Right renal cortex interstitium (tissue), 3 donors: Measurements from ENCODE around the gene INO80. TPM values are rescaled to one million over a fixed set of nuclear protein-coding genes. Genes with fewer than 3 reads are reported as not detected.

Experiments
- DNase-seq, 3 donors: peaks; one replicate each; pipeline ENCODE4 v3.0.0-alpha.2; 2013; ENCODE audit warnings: low read depth in 3 of 3, low spot score in 2 of 3
- polyA plus RNA-seq, 3 donors: library from polyadenylated mRNA; unstranded; fragments of 120-200 nt; gene quantifications; one replicate each; pipeline ENCODE4 v1.2.1, GENCODE V29; 2013; ENCODE audit not compliant: insufficient read length in 3 of 3

Gene INO80
- polyA plus RNA-seq, 3 donors = 23.4 to 25.8 (median 23.5) TPM

DNA sequence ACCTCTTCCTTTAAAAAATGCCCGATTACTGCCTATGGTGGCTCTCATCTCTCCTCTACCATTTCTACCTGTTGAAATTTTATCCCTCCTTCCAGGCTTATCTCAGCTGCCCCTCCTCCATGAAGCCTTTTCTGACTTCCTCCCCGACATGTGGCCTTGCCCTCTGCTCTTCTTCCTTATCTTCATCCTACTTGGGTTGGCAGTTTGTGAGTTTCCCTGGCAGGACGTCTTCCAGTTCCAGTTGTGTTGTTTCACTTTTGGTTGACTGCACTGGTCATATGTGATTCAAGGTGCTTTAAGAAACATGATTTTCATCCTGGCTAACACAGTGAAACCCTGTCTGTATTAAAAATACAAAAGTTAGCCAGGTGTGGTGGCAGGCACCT is 182.6 kb downstream of the INO80 start:
- no peak for DNase-seq

DNA sequence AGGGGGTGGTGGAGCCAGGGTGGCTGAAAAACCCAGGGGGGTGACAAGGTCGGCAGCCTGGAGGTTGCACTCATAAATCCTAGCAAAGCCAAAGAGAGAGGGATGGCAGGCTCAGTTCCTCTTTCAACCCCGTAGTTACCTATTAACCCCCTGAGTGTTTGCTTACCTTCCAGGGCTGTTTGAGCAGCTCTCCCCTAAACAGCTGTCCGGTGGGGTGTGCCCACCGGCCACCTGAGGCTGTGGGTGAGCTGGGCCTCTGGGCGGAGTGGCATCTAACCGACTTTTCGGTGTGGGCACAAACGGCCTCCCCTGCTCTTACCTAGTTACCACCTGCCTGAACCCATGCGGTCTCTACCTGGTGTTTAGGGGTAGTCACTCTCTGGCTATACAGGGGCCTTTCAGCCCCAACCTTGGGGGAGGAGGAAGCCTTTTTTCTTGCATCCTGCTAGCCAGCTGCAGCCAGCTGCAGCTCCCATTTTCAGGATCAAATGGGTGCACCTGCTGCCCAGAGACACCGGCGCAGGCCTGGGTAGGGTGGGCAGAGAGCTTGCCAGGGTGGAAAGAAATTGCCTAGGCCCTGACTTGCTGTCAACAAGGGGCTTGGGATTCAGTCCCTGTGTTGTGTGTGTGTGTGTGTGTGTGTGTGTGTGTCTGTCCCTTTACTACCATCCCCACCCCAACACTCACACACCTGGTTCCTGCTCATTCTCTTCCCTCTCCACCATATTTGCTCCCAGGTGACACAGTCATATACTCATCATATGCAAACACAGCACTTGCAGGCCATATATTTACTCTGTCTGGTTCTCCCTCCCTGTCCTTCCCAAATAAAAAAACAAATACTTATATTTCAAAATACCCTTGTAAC is 183.2 kb downstream of the INO80 start:
- no peak for DNase-seq

DNA sequence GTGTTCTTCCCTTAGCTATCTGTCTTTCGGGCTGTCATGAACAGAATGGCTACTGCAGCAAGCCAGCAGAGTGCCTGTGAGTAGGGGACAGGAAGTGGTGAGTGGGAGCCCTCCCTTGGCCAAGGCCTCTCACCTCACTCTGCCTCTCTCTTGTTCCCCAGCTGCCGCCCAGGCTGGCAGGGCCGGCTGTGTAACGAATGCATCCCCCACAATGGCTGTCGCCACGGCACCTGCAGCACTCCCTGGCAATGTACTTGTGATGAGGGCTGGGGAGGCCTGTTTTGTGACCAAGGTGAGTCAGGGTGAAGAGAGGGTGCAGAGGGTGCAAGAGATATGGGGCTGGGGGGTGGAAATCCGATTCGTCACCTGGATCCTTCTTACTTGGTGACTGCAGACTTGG is 183.9 kb downstream of the INO80 start:
- DNase-seq = no peak

DNA sequence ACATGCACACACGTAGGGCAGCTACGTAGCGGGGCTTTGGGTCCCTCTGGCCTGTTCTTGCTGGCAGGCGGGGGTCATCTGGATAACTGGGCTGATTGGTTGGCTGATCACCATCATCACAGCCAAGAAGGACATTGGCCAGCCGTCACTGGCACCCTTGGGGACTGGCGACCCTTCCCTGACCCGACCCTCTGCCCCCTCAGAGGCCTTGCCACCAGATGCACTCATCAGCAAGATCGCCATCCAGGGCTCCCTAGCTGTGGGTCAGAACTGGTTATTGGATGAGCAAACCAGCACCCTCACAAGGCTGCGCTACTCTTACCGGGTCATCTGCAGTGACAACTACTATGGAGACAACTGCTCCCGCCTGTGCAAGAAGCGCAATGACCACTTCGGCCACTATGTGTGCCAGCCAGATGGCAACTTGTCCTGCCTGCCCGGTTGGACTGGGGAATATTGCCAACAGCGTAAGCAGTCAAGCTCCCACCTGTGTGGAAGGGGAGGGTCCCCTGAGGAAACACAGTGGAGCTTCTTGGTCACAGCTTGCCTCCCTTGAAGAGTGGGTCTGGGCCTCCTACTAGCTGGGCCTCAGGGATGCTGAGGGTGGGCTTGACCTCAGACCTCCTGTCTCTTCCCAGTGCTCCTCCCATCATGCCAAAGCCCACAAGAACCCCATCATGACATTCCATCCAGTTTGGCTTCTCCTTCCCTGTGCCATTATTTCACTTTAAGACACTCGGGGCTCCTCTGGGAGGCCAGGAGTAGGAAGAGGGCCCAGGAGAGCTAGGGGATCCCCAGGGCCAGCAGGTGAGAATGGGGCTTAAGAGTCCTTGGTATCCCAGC is 184.6 kb downstream of the INO80 start:
- DNase-seq = no peak

DNA sequence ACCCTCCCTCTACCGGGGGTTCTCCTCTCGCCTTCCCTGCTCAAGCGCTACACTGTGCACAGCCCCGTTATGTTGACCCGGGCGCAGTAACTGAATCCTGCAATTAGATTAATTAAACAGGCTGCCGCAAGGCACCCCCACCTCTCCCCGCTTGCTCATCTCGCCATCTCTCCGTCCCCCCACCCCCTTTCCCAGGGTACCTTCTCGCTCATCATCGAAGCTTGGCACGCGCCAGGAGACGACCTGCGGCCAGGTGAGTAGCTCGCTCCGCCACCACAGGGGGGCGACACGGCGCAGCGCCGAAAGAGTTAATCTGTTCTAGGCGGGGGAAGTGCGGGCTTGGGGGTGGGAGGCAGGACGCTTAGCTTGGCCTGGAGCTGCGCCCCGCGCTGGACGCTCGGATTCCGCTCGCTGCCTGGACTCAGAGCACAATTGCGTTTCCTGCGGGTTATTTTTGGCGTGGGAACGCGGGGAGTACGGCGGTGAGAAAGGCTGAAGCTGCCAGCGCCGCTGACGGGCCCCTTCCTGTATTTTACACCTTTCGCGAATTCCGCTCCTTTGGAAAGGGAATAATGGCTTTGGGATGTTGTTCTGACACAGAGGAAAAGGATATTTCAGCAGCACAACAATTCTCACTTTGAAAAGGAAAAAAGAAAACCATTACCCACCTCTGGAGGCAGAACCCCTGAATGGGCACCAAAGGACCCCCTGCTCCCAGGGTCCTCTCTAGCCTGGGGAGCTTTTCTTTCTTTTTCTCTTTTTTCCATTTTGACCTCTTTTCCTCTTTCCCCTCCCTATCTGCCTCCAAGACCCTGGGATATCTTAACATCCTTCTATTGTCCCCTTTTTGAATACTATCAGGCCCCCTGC is 185.4 kb downstream of the INO80 start:
- no peak for DNase-seq

DNA sequence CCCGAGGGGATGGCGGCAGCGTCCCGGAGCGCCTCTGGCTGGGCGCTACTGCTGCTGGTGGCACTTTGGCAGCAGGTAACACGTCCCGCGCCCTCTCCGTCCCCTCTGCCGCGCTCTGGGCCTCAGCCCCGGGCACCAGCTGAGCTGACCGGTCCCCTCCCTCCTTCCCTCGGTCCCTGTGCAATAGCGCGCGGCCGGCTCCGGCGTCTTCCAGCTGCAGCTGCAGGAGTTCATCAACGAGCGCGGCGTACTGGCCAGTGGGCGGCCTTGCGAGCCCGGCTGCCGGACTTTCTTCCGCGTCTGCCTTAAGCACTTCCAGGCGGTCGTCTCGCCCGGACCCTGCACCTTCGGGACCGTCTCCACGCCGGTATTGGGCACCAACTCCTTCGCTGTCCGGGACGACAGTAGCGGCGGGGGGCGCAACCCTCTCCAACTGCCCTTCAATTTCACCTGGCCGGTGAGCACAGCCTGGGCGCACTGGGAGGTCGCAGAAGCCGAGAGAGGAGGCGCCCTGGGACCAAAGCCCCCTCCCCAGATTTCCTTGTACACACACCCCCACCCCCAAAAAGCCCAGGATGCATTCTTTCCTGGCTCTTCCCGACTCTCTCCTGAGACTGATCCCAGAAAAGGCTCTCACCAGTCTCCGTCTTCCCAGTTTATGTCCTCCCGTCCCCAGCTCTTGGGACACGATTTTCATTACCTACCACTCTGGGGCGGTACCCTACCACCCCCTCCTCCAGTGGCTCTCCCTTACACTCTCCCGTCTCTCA is 186.2 kb downstream of the INO80 start:
- no peak for DNase-seq

Other genes with a start within 250 kb of the INO80 start
- 1 to 10 TPM; 1.4 to 1.7 (median 1.4) TPM for gene RHOV, start 242.0 kb downstream of the INO80 start, polyA plus RNA-seq
- gene VPS18, start 221.8 kb downstream of the INO80 start, polyA plus RNA-seq = 10 to 100 TPM; 15.9 to 17.7 (median 16.3) TPM
- 1 to 10 TPM; 6.6 to 9.1 (median 8.5) TPM for gene DLL4, start 186.9 kb downstream of the INO80 start, polyA plus RNA-seq
- 1 to 10 TPM; 2.5 to 3.9 (median 3.4) TPM for gene CHAC1, start 162.8 kb downstream of the INO80 start, polyA plus RNA-seq
- not detected for gene EXD1, start 114.5 kb upstream of the INO80 start, polyA plus RNA-seq
- 10 to 100 TPM; 59.4 to 69.7 (median 62.5) TPM for gene CHP1, start 115.0 kb upstream of the INO80 start, polyA plus RNA-seq
- gene OIP5, start 216.3 kb upstream of the INO80 start, polyA plus RNA-seq = 10 to 100 TPM in 1 of 3 donors, 1 to 10 TPM in 2; 8.8 to 10.3 (median 9.0) TPM
- 100 to 1,000 TPM in 1 of 3 donors, 10 to 100 TPM in 2; 94.7 to 112 (median 98.3) TPM for gene NUSAP1, start 216.6 kb upstream of the INO80 start, polyA plus RNA-seq